GM21515 (cell line): ENCODE results near the gene CCNJL.
"Not testable (repeated sequence)": the region's sequence is repeated elsewhere in the genome, so short reads cannot be mapped to it uniquely, and the experiment has no call there.

Source experiments
- ATAC-seq: cut with Tn5 transposase; IDR thresholded peaks from one replicate; pipeline ENCODE4 v1.9.1; 2021; ENCODE audit not compliant: unreplicated experiment

CCNJL gene, protein sequence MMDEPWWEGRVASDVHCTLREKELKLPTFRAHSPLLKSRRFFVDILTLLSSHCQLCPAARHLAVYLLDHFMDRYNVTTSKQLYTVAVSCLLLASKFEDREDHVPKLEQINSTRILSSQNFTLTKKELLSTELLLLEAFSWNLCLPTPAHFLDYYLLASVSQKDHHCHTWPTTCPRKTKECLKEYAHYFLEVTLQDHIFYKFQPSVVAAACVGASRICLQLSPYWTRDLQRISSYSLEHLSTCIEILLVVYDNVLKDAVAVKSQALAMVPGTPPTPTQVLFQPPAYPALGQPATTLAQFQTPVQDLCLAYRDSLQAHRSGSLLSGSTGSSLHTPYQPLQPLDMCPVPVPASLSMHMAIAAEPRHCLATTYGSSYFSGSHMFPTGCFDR

GRCh38 chr5:160312134-160312959, at the start of gene CCNJL:
Gene CCNJL (minus strand): TSS chr5:160312564. CDS start chr5:160311923, 641 bp downstream.
- no peak for ATAC-seq

GRCh38 chr5:160361624-160362228, 49.4 kb upstream of the CCNJL start:
- ATAC-seq, result no peak

DNA sequence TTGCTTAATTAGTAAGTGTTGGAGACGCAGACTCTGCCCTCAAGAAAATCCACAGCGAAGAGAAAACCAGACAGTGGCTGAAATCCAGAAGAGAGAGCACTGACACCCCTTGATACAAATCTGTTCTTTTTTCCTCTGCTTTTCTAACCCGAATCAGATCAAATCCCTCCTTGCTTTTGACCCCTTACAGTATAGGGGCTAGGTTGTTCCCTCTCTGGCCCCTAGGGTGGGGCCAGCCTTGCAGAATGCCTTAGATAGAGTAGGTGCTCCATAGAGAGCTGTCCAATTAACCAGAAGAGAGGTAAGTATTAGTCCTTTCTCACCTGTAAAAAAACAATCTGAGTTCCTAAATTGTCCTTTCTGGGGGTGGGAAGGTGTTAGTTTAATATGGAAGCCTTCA, 47.9 kb upstream of the CCNJL start:
- ATAC-seq, result no peak

DNA sequence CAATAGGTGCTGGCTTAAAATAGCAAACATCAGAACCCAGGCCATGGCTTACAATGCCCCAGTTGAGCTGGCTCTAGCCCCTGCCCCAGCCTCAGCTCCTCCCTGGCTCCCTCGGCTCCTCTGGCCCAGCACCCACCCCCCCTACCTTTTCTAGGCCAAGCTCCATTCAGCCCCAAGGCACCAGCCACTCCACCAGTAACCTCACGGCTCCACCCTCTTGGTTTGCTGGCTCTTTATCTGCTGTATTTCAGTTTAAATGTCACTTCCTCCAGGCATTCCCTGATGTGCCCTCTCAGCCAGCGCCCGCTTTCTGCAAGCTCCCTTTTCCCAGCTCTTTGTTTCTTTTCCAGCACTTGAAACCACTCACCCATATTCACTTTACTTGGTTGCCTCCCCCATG, 47.5 kb upstream of the CCNJL start:
- no peak for ATAC-seq

GRCh38 chr5:160359242-160359641, 46.9 kb upstream of the CCNJL start:
- no peak for ATAC-seq

DNA sequence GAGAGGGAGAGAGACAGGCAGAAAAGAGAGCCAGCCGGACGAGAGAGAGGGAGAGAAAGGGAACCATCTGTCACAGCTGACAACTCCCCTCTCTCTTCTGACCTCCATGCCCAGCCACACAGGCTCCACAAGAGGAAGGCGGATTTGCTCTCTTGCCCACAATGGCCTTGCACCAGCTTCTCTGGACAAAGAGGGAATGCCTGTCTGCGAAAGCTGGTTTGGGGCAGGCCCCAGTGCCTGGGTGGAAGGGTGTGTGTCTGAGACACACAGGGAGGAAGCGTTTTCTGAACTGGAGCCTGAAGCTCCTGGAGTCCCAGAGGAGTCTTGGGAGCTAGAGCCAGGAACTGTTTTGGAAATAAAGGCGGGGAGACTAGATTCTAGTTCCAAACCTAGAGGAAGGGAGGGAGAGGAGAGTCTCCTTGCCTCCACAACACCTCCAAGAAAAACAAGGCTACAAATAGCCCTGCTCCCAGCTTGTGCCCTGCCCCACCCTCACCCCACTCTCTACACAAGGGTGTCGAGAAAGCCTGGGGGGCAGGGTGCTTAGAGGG, 45.6 kb upstream of the CCNJL start:
- ATAC-seq, result no peak

DNA sequence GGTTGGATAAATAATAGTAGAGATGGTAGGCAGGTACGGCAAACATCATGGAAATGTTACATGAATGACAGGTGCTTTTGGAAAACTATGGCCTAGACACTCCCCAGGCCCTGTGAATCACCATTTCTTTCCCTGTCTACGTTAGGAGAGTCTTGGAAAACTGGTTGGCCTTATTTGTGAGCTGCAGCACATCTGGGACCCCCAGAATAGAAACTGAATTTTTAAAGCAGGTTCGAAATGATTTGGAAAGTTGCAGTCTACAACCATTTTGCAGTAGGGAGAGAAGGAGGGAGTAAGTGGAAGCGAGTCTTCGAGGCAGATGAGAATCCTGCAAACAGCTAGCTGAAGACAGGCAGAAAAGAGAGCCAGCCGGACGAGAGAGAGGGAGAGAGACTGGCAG, 45.0 kb upstream of the CCNJL start:
- ATAC-seq, result no peak

GRCh38 chr5:160356550-160357347, 44.4 kb upstream of the CCNJL start:
- ATAC-seq, result no peak

- ATAC-seq, result no peak
These were observed 42.3 kb upstream of the CCNJL start for GRCh38 chr5:160354666-160355065.

DNA sequence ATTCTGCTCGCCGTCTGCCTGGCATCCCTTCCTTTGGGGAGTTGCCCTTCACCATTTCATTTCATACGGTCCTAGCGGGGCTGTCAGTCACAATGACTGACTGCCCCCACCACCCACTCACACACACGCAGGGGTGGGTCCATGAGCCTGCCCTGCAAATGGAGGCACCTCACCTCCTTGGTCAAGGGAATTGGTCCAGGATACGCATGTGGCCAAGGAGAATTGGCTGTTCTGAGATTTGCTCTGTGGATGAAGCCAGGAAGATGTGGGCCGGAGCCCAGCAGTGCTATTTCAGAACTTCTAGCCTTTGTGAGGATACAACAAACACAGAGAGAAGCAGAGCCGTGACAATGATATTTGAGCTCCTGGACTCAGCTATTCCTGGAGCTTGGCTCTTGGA, 41.0 kb upstream of the CCNJL start:
- ATAC-seq, result no peak

DNA sequence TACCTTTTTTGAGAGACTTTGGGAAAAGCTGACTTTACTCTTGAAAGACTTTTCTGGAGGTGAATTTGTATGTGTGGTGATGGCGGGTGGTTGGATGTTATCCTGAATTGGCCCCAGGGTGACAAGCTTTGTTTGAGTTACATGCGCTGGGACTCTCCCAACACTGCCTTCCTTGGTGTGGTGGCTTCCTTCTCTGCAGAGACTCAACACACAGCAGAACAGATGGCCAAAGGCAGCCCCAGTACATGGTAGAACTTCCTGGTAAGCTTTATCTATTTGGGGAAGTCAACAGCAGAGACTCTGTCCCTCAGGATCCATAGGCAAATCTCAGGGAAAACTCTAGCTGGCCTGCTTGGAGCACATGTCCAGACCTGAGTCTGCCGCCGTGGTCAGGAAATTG, 39.9 kb upstream of the CCNJL start:
- ATAC-seq, result no peak

DNA sequence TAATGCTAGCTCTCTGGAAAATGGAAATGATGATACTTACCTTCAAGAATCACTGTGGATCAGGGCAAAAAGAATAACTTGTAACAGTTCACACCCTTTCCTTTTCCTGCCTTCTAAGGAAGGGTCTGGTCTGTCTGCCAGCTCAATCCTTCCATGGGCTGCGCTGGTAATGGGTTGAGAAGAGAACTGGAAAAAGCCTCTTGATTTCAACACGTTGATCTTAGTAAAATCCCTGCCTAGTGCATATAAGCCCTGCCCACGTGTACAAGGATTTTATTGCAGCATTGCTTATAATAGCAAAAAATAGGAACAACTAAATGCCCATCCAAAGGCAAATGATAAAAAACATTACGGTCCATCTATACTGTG, 37.6 kb upstream of the CCNJL start:
- ATAC-seq, result no peak

DNA sequence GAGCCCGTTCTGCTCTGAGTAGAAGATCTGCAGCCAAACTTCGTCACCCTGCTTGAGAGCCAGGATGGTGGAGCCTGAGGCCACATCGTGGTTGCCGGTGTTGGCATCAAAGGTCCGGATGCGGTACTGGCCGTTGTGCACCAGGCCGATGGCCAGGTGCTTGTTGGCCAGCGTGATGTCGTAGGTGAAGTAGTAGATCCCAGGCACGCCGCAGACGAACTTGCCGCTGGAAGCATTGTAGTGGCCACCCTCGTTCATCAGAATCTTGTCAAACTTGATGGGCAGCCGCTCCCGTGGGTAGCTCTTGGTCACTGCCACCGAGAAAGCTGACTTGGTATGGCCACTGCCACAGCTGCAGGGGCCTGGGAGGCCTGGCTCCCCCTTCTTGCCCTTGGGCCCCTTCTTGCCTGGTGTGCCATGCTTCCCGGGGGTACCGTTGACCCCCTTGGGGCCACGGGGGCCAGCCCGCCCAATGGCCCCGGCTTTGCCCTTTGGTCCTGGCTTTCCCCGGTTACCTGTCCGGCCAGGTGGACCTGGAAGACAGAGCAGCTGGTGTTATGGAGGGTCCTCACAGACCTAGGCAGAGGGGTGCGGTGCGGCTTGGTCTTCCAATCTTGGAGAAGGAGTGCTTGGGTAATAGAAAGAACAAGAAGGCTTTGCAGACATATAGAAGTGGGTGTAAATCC, 37.0 kb upstream of the CCNJL start:
- ATAC-seq, result no peak

DNA sequence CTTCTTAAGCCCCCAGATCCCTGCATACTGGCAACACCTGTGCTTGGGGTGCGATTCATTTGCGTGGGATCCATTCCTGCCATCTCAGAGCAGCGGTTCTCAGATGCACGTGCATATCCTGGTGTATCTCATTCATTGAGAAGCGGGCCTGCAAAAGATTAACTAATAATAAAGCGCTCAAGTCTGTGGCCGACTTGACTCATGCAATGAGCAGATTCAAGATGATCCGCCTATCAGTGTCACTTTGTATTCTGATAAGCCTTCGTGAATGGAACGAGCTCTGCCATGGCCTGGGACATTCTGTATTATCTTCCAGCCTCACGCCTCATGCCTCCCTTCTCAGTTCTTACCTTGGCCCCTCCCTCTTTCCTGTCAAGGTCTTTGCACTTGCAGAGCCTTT, 35.7 kb upstream of the CCNJL start:
- no peak for ATAC-seq

DNA sequence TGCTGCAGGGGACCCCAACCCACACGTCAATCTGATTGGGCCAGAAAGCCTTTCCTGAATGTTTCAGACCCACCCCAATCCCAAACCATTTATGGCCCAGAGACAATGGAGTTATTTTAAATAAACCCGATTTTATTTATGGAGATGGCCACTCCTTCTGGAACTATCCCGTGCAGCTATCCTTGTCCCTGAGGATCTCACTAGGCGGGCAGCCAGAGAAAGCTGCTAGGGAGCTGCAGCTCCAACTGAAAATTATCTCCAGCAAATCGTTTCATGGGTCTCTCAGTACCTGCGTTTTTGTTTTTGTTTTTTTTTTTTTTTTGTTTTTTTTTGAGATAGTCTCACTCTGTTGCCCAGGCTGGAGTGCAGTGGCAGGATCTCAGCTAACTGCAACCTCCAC, 35.1 kb upstream of the CCNJL start:
- no peak for ATAC-seq

GRCh38 chr5:160342413-160342941, 30.1 kb upstream of the CCNJL start:
- ATAC-seq, result no peak

GRCh38 chr5:160341309-160341870, 29.0 kb upstream of the CCNJL start:
- no peak for ATAC-seq

GRCh38 chr5:160340513-160340912, 28.1 kb upstream of the CCNJL start:
- not testable (repeated sequence) for ATAC-seq

- no peak for ATAC-seq
These were observed 27.2 kb upstream of the CCNJL start for GRCh38 chr5:160339406-160340130.
